OCI-LY1 (cell line): ENCODE data around the gene ERGIC1.

ENCODE experiments used
- H2AFZ ChIP-seq: fragments of 200-600 bp; sonication (generic), shearing (Covaris generic); 2 replicates; pipeline ENCODE4 v1.6.0; 2014; ENCODE audit warnings: antibody characterized with exemption, mild to moderate bottlenecking, low read length
- H3F3A ChIP-seq: fragments of 200-600 bp; sonication (generic), shearing (Covaris generic); 2 replicates; pipeline ENCODE4 v1.6.0; 2014; ENCODE audit warnings: mild to moderate bottlenecking, antibody characterized with exemption, low read length, moderate library complexity; ENCODE audit not compliant: insufficient read depth
- H3K27ac ChIP-seq: fragments of 200-600 bp; sonication (generic); 2 replicates; pipeline ENCODE4 v1.5.1; 2014; ENCODE audit warnings: low read length, mixed run types, mild to moderate bottlenecking, low read depth; ENCODE audit not compliant: poor library complexity, severe bottlenecking
- H3K27me3 ChIP-seq: fragments of 200-600 bp; sonication (generic); 2 replicates; pipeline ENCODE4 v1.6.0; 2014; ENCODE audit warnings: antibody characterized with exemption, mild to moderate bottlenecking, low read length, moderate library complexity; ENCODE audit not compliant: insufficient read depth
- H3K36me3 ChIP-seq: fragments of 200-600 bp; sonication (generic); 2 replicates; pipeline ENCODE4 v1.6.1; 2014; ENCODE audit warnings: mild to moderate bottlenecking, antibody characterized with exemption, low read length, moderate library complexity, mixed read lengths; ENCODE audit not compliant: insufficient read depth
- H3K4me1 ChIP-seq: fragments of 200-600 bp; sonication (generic); 2 replicates; pipeline ENCODE4 v1.5.1; 2014; ENCODE audit warnings: mild to moderate bottlenecking, low read length, moderate library complexity; ENCODE audit not compliant: insufficient read depth, severe bottlenecking
- H3K4me2 ChIP-seq: fragments of 200-600 bp; sonication (generic), shearing (Covaris generic); 2 replicates; pipeline ENCODE4 v1.6.1; 2014; ENCODE audit warnings: low read length
- H3K4me3 ChIP-seq: fragments of 200-600 bp; sonication (generic); 2 replicates; pipeline ENCODE4 v1.5.1; 2014; ENCODE audit warnings: low read length, low read depth, mild to moderate bottlenecking, mixed read lengths; ENCODE audit not compliant: poor library complexity, severe bottlenecking
- H3K79me2 ChIP-seq: fragments of 200-600 bp; shearing (Covaris generic); 2 replicates; pipeline ENCODE4 v1.6.1; 2016; ENCODE audit warnings: mixed run types, low read length, mixed read lengths; ENCODE audit not compliant: insufficient read depth
- H3K9ac ChIP-seq: fragments of 200-600 bp; sonication (generic), shearing (Covaris generic); 2 replicates; pipeline ENCODE4 v1.6.1; 2014; ENCODE audit warnings: mild to moderate bottlenecking, low read length, mixed read lengths
- H3K9me2 ChIP-seq: fragments of 200-600 bp; sonication (generic), shearing (Covaris generic); 2 replicates; pipeline ENCODE4 v1.6.1; 2014; ENCODE audit warnings: low read depth, mild to moderate bottlenecking, low read length, mixed read lengths
- H3K9me3 ChIP-seq: fragments of 200-600 bp; shearing (Covaris generic); 2 replicates; pipeline ENCODE4 v1.6.1; 2014; ENCODE audit warnings: low read length, mixed read lengths
- H4K20me1 ChIP-seq: fragments of 200-600 bp; sonication (generic), shearing (Covaris generic); 2 replicates; pipeline ENCODE4 v1.6.0; 2016; ENCODE audit warnings: mild to moderate bottlenecking, low read length; ENCODE audit not compliant: insufficient read depth
- CTCF ChIP-seq: fragments of 200-600 bp; sonication (generic), shearing (Covaris generic); IDR thresholded peaks from 2 replicates; pipeline ENCODE4 v1.5.1; 2017; ENCODE audit warnings: mild to moderate bottlenecking, antibody characterized with exemption, low read length, moderate library complexity, mixed read lengths
- EZH2 ChIP-seq: fragments of 200-600 bp; sonication (generic), shearing (Covaris generic); IDR thresholded peaks from 2 replicates; pipeline ENCODE4 v1.8.0; 2017; ENCODE audit warnings: borderline replicate concordance, mixed run types, mild to moderate bottlenecking, antibody characterized with exemption, low read length, moderate library complexity, mixed read lengths

The ERGIC1 gene

GRCh38 chr5:172886974-172887501 lies 53.0 kb downstream of the ERGIC1 start:
- Histone ChIP-seq H3F3A (no peaks in the 10 kb centered on the region), H3K4me2 (no peak overlapping the region), H2AFZ (no peak overlapping the region), H3K9me3 (no peaks in the 10 kb centered on the region), H3K27ac (no peak overlapping the region), H3K4me3 (no peak overlapping the region), H3K27me3 (no peaks in the 10 kb centered on the region), H3K4me1 (no peaks in the 10 kb centered on the region), H3K9ac (no peak overlapping the region), H3K79me2 (no peaks in the 10 kb centered on the region), H4K20me1 (no peaks in the 10 kb centered on the region), H3K36me3 (peaks cover 47% of the 10 kb centered on the region; the same call in 1 of the 2 replicates), H3K9me2 (no peaks in the 10 kb centered on the region)
- TF ChIP-seq CTCF (no peak), EZH2 (no peak)

GRCh38 chr5:172887692-172888091 lies 53.6 kb downstream of the ERGIC1 start:
- no peaks in the 10 kb centered on the region for H3K79me2 ChIP-seq
- peaks cover 45% of the 10 kb centered on the region; the same call in 1 of the 2 replicates for H3K36me3 ChIP-seq
- no peaks in the 10 kb centered on the region for H3K27me3 ChIP-seq
- H3K9me3 ChIP-seq: no peaks in the 10 kb centered on the region
- H2AFZ ChIP-seq: no peak overlapping the region
- H3K27ac ChIP-seq: no peak overlapping the region
- no peak overlapping the region for H3K4me3 ChIP-seq
- no peaks in the 10 kb centered on the region for H3F3A ChIP-seq
- no peak overlapping the region for H3K9ac ChIP-seq
- H4K20me1 ChIP-seq: no peaks in the 10 kb centered on the region
- H3K4me1 ChIP-seq: no peaks in the 10 kb centered on the region
- TF ChIP-seq CTCF (no peak), EZH2 (no peak)
- no peak overlapping the region for H3K4me2 ChIP-seq
- no peaks in the 10 kb centered on the region for H3K9me2 ChIP-seq

GRCh38 chr5:172890659-172891058 lies 56.6 kb downstream of the ERGIC1 start:
- no peak overlapping the region for H2AFZ ChIP-seq
- no peak overlapping the region for H3K4me2 ChIP-seq
- H3K36me3 ChIP-seq: peaks cover 36% of the 10 kb centered on the region; the same call in 1 of the 2 replicates
- no peaks in the 10 kb centered on the region for H3K9me3 ChIP-seq
- no peak overlapping the region for H3K27ac ChIP-seq
- no peaks in the 10 kb centered on the region for H4K20me1 ChIP-seq
- no peaks in the 10 kb centered on the region for H3K79me2 ChIP-seq
- H3K27me3 ChIP-seq: no peaks in the 10 kb centered on the region
- H3K9me2 ChIP-seq: no peaks in the 10 kb centered on the region
- TF ChIP-seq CTCF (no peak), EZH2 (no peak)
- H3F3A ChIP-seq: no peaks in the 10 kb centered on the region
- H3K4me3 ChIP-seq: no peak overlapping the region
- H3K4me1 ChIP-seq: no peaks in the 10 kb centered on the region
- no peak overlapping the region for H3K9ac ChIP-seq
